PC-9 (cell line): ENCODE data around the gene ANO1.

Experiments
- CTCF ChIP-seq: fragments of 200-600 bp; sonication (generic); conservative IDR thresholded peaks from 2 replicates; pipeline ENCODE4 v1.6.1; 2017; ENCODE audit warnings: mixed run types, antibody characterized with exemption, mild to moderate bottlenecking, moderate library complexity
- EZH2 ChIP-seq: fragments of 200-600 bp; sonication (generic); IDR thresholded peaks from 2 replicates; pipeline ENCODE4 v1.8.0; 2017; ENCODE audit warnings: antibody characterized with exemption, low read depth

- TF ChIP-seq CTCF (no peak), EZH2 (no peak)
Observed at GRCh38 chr11:70137383-70137782, 59.3 kb downstream of the ANO1 start.
